H9 (cell line): ENCODE results near the gene UMPS. TPM values are rescaled to one million over a fixed set of nuclear protein-coding genes. Genes with fewer than 3 reads are reported as not detected.

Experiments
- DNase-seq: peaks from one replicate; pipeline ENCODE4 v3.0.0-alpha.2; 2017
- H2AFZ ChIP-seq: one replicate; pipeline ENCODE4 v1.6.1; 2013; ENCODE audit warnings: mild to moderate bottlenecking, low read length, control low read depth, moderate library complexity
- H2AK5ac ChIP-seq: 2 replicates; pipeline ENCODE4 v1.6.1; 2013; ENCODE audit warnings: low read length, control low read depth, mixed read lengths; ENCODE audit not compliant: insufficient read length
- H2BK120ac ChIP-seq: one replicate; pipeline ENCODE4 v1.6.1; 2013; ENCODE audit warnings: low read depth, mild to moderate bottlenecking, low read length, control low read depth, inconsistent platforms; ENCODE audit not compliant: poor library complexity, severe bottlenecking
- H2BK12ac ChIP-seq: 2 replicates; pipeline ENCODE4 v1.6.1; 2013; ENCODE audit warnings: low read length, control low read depth, mixed read lengths, low read depth; ENCODE audit not compliant: insufficient read length
- H2BK15ac ChIP-seq: 2 replicates; pipeline ENCODE4 v1.6.1; 2013; ENCODE audit warnings: low read depth, low read length, control low read depth
- H2BK20ac ChIP-seq: one replicate; pipeline ENCODE4 v1.6.1; 2013; ENCODE audit warnings: low read depth, mild to moderate bottlenecking, low read length, control low read depth, inconsistent platforms; ENCODE audit not compliant: poor library complexity, severe bottlenecking
- H2BK5ac ChIP-seq: 2 replicates; pipeline ENCODE4 v1.6.1; 2013; ENCODE audit warnings: low read length, control low read depth, mixed read lengths; ENCODE audit not compliant: insufficient read length
- H3K14ac ChIP-seq: 2 replicates; pipeline ENCODE4 v1.6.1; 2013; ENCODE audit warnings: low read length, control low read depth; ENCODE audit not compliant: insufficient read depth
- H3K18ac ChIP-seq: 2 replicates; pipeline ENCODE4 v1.6.1; 2013; ENCODE audit warnings: low read depth, mild to moderate bottlenecking, mixed read lengths, low read length, control low read depth; ENCODE audit not compliant: insufficient read length
- H3K23ac ChIP-seq: 2 replicates; pipeline ENCODE4 v1.6.1; 2013; ENCODE audit warnings: low read length, control low read depth, mixed read lengths, low read depth; ENCODE audit not compliant: insufficient read length
- H3K23me2 ChIP-seq: 2 replicates; pipeline ENCODE4 v1.6.1; 2013; ENCODE audit warnings: low read depth, mild to moderate bottlenecking, mixed read lengths, low read length, control low read depth; ENCODE audit not compliant: insufficient read length, poor library complexity, severe bottlenecking
- H3K27ac ChIP-seq: 2 replicates; pipeline ENCODE4 v1.5.1; 2013; ENCODE audit warnings: low read length, control low read depth, mixed read lengths, low read depth; ENCODE audit not compliant: insufficient read length
- H3K27me3 ChIP-seq: 2 replicates; pipeline ENCODE4 v1.6.1; 2013; ENCODE audit warnings: low read length, control low read depth, inconsistent platforms; ENCODE audit not compliant: insufficient read depth
- H3K4ac ChIP-seq: 2 replicates; pipeline ENCODE4 v1.6.1; 2013; ENCODE audit warnings: low read depth, mild to moderate bottlenecking, control low read depth, inconsistent platforms, low read length, moderate library complexity
- H3K4me1 ChIP-seq: 2 replicates; pipeline ENCODE4 v1.6.1; 2013; ENCODE audit warnings: low read length, control low read depth, inconsistent platforms; ENCODE audit not compliant: insufficient read depth
- H3K4me2 ChIP-seq: 2 replicates; pipeline ENCODE4 v1.6.1; 2013; ENCODE audit warnings: low read length, control low read depth, mixed read lengths; ENCODE audit not compliant: insufficient read length, insufficient read depth
- H3K56ac ChIP-seq: 2 replicates; pipeline ENCODE4 v1.6.1; 2013; ENCODE audit warnings: low read depth, mild to moderate bottlenecking, mixed read lengths, low read length, control low read depth; ENCODE audit not compliant: insufficient read length
- H3K79me1 ChIP-seq: 2 replicates; pipeline ENCODE4 v1.6.1; 2013; ENCODE audit warnings: low read depth, mild to moderate bottlenecking, moderate library complexity, low read length, control low read depth, inconsistent platforms; ENCODE audit not compliant: insufficient read depth, poor library complexity, severe bottlenecking
- H3K79me2 ChIP-seq: 2 replicates; pipeline ENCODE4 v1.6.1; 2013; ENCODE audit warnings: low read length, control low read depth, inconsistent platforms; ENCODE audit not compliant: insufficient read depth
- H3K9ac ChIP-seq: 2 replicates; pipeline ENCODE4 v1.6.1; 2013; ENCODE audit warnings: low read length, control low read depth, mixed read lengths; ENCODE audit not compliant: insufficient read length; ENCODE audit errors: extremely low read depth
- H3K9me3 ChIP-seq: one replicate; pipeline ENCODE4 v1.6.1; 2013; ENCODE audit warnings: low read depth, low read length, inconsistent platforms; ENCODE audit not compliant: control insufficient read depth
- H3T11ph ChIP-seq: one replicate; pipeline ENCODE4 v1.6.1; 2013; ENCODE audit warnings: mild to moderate bottlenecking, low read length, control low read depth, inconsistent platforms
- H4K20me1 ChIP-seq: one replicate; pipeline ENCODE4 v1.6.1; 2013; ENCODE audit not compliant: control insufficient read depth, insufficient read length, insufficient read depth
- H4K5ac ChIP-seq: 2 replicates; pipeline ENCODE4 v1.6.1; 2013; ENCODE audit warnings: low read depth, mild to moderate bottlenecking, mixed read lengths, low read length, control low read depth; ENCODE audit not compliant: insufficient read length
- H4K8ac ChIP-seq: replicated peaks from 2 replicates; pipeline ENCODE4 v1.6.1; 2013; ENCODE audit warnings: low read length, control low read depth, mixed read lengths, low read depth; ENCODE audit not compliant: insufficient read length
- H4K91ac ChIP-seq: 2 replicates; pipeline ENCODE4 v1.6.1; 2013; ENCODE audit warnings: low read depth, mild to moderate bottlenecking, moderate library complexity, mixed read lengths, low read length, control low read depth; ENCODE audit not compliant: insufficient read length
- H3K27ac Mint-ChIP-seq, 3 experiments: 2 replicates in 2 of 3; 3 replicates in 1 of 3; pipeline ENCODE4 v1.8.0; 2020 to 2021; ENCODE audit warnings: mixed read lengths in 3 of 3, mild to moderate bottlenecking in 1 of 3, moderate library complexity in 1 of 3
- H3K27me3 Mint-ChIP-seq: 2 replicates; pipeline ENCODE4 v1.8.0; 2021; ENCODE audit warnings: low read depth, mild to moderate bottlenecking, moderate library complexity, mixed read lengths
- H3K36me3 Mint-ChIP-seq, 3 experiments: 2 replicates in 2 of 3; 3 replicates in 1 of 3; pipeline ENCODE4 v1.8.0; 2020 to 2021; ENCODE audit warnings: low read depth in 3 of 3, mixed read lengths in 3 of 3; ENCODE audit not compliant: insufficient read depth in 1 of 3
- H3K4me1 Mint-ChIP-seq, 2 experiments: 2 replicates each; pipeline ENCODE4 v1.8.0; 2020; ENCODE audit warnings: mixed read lengths in 2 of 2
- H3K4me3 Mint-ChIP-seq, 2 experiments: 2 replicates in 1 of 2; 3 replicates in 1 of 2; pipeline ENCODE4 v1.8.0; 2020 to 2021; ENCODE audit warnings: mild to moderate bottlenecking in 2 of 2, mixed read lengths in 2 of 2, moderate library complexity in 1 of 2
- H3K9me3 Mint-ChIP-seq, 2 experiments: 2 replicates in 1 of 2; 3 replicates in 1 of 2; pipeline ENCODE4 v1.8.0; 2020; ENCODE audit warnings: mild to moderate bottlenecking in 2 of 2, mixed read lengths in 2 of 2, moderate library complexity in 1 of 2
- WGBS: extraction: QIAGEN DNeasy Blood & Tissue Kit; methylation state at CpG from one replicate; pipeline ENCODE4 v1.1.7; 2013; ENCODE audit warnings: missing lambda C conversion rate, low lambda C conversion rate, mixed read lengths; ENCODE audit not compliant: insufficient read length; ENCODE audit errors: extremely low coverage; 5-methylcytosine and 5-hydroxymethylcytosine counted together
- total RNA-seq: library from RNA; stranded (reverse); gene quantifications from 2 replicates; pipeline ENCODE4 v1.2.1, GENCODE V29; 2021
- TF ChIP-seq, protein P1 (sequence below): fragments of 200-600 bp; sonication (generic); conservative IDR thresholded peaks from 3 replicates; pipeline ENCODE4 v1.8.0; 2021; ENCODE audit warnings: antibody characterized with exemption, mild to moderate bottlenecking

The UMPS gene
- total RNA-seq, 1 experiment from 2014 or later = 65.4 TPM

DNA sequence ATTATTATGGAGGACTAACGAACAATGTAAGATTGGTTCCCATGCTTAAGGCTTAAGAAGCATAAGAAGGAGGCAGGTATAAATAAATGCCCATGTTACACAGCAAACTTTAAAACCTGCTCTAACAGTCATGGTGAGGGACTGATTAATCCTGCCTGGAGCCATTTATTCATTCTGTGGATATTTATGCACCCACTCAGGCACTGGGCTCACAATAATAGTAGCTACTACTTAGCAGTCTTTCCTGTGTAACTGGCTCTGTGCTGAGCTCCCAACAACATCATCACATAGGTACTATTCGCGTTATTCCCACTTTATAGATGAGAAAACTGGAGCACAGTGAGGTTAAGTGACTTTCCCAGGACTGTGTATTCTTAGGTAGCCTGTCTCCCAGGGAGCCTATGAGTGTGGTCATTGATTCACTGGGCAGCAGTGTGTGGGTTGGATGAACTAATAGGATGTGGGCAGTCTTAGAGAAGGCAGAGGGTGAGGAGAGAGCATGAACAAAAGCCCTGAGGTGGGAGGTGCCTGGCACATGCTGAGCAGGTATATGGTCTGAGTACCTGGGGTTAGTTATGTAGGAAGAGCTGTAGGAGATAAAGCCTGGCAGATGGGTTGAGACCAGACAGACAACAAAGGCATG, 44.1 kb upstream of the UMPS start:
- no peaks in the 10 kb centered on the region for H3K9me3 Mint-ChIP-seq
- no peak for DNase-seq
- H3K4me2 ChIP-seq = no peak overlapping the region
- no peak overlapping the region for H3K18ac ChIP-seq
- H3K23me2 ChIP-seq = no peaks in the 10 kb centered on the region
- no peak overlapping the region for H2AFZ ChIP-seq
- no peak overlapping the region for H3T11ph ChIP-seq
- no CpG with 5 or more reads among the region's 3 CpGs for WGBS
- H3K9ac ChIP-seq = no peak overlapping the region
- TF ChIP-seq, protein P1, sequence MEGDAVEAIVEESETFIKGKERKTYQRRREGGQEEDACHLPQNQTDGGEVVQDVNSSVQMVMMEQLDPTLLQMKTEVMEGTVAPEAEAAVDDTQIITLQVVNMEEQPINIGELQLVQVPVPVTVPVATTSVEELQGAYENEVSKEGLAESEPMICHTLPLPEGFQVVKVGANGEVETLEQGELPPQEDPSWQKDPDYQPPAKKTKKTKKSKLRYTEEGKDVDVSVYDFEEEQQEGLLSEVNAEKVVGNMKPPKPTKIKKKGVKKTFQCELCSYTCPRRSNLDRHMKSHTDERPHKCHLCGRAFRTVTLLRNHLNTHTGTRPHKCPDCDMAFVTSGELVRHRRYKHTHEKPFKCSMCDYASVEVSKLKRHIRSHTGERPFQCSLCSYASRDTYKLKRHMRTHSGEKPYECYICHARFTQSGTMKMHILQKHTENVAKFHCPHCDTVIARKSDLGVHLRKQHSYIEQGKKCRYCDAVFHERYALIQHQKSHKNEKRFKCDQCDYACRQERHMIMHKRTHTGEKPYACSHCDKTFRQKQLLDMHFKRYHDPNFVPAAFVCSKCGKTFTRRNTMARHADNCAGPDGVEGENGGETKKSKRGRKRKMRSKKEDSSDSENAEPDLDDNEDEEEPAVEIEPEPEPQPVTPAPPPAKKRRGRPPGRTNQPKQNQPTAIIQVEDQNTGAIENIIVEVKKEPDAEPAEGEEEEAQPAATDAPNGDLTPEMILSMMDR = no peak
- no peak overlapping the region for H4K91ac ChIP-seq
- H4K20me1 ChIP-seq = no peaks in the 10 kb centered on the region
- no peak overlapping the region for H3K4ac ChIP-seq
- no peak overlapping the region for H2BK12ac ChIP-seq
- no peak overlapping the region for H2BK5ac ChIP-seq
- no peaks in the 10 kb centered on the region; the same call in 1 of the 2 replicates for H3K4me1 ChIP-seq
- no peak overlapping the region for H2AK5ac ChIP-seq
- H4K8ac ChIP-seq = no peak overlapping the region
- H3K27ac ChIP-seq = no peak overlapping the region
- no peak overlapping the region for H3K4me3 Mint-ChIP-seq
- no peak overlapping the region for H3K23ac ChIP-seq
- no peaks in the 10 kb centered on the region; the same call in 1 of the 2 replicates for H3K27me3 Mint-ChIP-seq
- no peak overlapping the region for H4K5ac ChIP-seq
- no peaks in the 10 kb centered on the region for H3K79me1 ChIP-seq
- no peak overlapping the region for H3K14ac ChIP-seq
- H3K56ac ChIP-seq = no peak overlapping the region
- H2BK15ac ChIP-seq = no peak overlapping the region
- H3K36me3 Mint-ChIP-seq = no peaks in the 10 kb centered on the region
- H3K4me1 Mint-ChIP-seq = peaks cover 0 to 12% of the 10 kb centered on the region in 2 experiments; a peak in 2 of 4 replicates
- H2BK20ac ChIP-seq = no peak overlapping the region
- no peaks in the 10 kb centered on the region for H3K9me3 ChIP-seq
- H3K27me3 ChIP-seq = no peaks in the 10 kb centered on the region
- no peaks in the 10 kb centered on the region for H3K79me2 ChIP-seq
- H2BK120ac ChIP-seq = no peak overlapping the region
- H3K27ac Mint-ChIP-seq = no peak overlapping the region
